Activated CD8-positive, alpha-beta T cell treated with anti-CD3 and anti-CD28 coated beads, Interleukin-2, amount 10 ng/mL, durations not matched to agents 7 days and 5 days (primary cell): ENCODE data around the gene CD274. TPM values are rescaled to one million over a fixed set of nuclear protein-coding genes. Genes with fewer than 3 reads are reported as not detected.
A peak's percentile ranks its signal among the peaks of the same experiment; 100 is the strongest.

Experiments used
- ATAC-seq: fragments of 150-1000 bp; cut with Tn5 transposase; one replicate; pipeline ENCODE4 v1.10.0; 2021; ENCODE audit warnings: moderate library complexity
- CTCF ChIA-PET: fragments of 350-600 bp; sonication (Branson Sonifier 250); formaldehyde crosslinking; loops from one replicate; lab custom pipeline; 2021; ENCODE audit warnings: antibody characterized with exemption; lab: Charles Lee
- POLR2A ChIA-PET: fragments of 350-600 bp; sonication (Branson Sonifier 250); formaldehyde crosslinking; loops from one replicate; lab custom pipeline; 2021; ENCODE audit warnings: antibody characterized with exemption; lab: Charles Lee
- DNase-seq: peaks from one replicate; pipeline ENCODE4 v3.0.0-alpha.2; 2020
- H3K27ac Mint-ChIP-seq: one replicate; pipeline ENCODE4 v1.8.0; 2021; ENCODE audit warnings: mild to moderate bottlenecking, mixed read lengths
- H3K27me3 Mint-ChIP-seq: one replicate; pipeline ENCODE4 v1.8.0; 2021; ENCODE audit warnings: low read depth, mixed read lengths
- H3K36me3 Mint-ChIP-seq: one replicate; pipeline ENCODE4 v1.8.0; 2021; ENCODE audit warnings: low read depth, mixed read lengths
- H3K4me1 Mint-ChIP-seq: one replicate; pipeline ENCODE4 v1.8.0; 2021; ENCODE audit warnings: low read depth, mixed read lengths
- H3K4me3 Mint-ChIP-seq: one replicate; pipeline ENCODE4 v1.8.0; 2021; ENCODE audit warnings: mild to moderate bottlenecking, mixed read lengths
- H3K9me3 Mint-ChIP-seq: one replicate; pipeline ENCODE4 v1.8.0; 2022; ENCODE audit warnings: mixed read lengths; ENCODE audit not compliant: insufficient read depth
- total RNA-seq, 2 experiments: library from RNA; stranded (reverse); gene quantifications; one replicate each; pipeline ENCODE4 v1.2.3, GENCODE V29; 2021

The CD274 gene
- total RNA-seq: 1 to 10 TPM; 4.0 to 4.9 TPM

GRCh38 chr9:5450359-5451091, at the start of gene CD274:
TSS of gene CD274 (plus strand) at chr9:5450542. CDS start at chr9:5456114, 5,572 bp downstream.
- CTCF ChIA-PET: interaction anchor here (0.7 to 5.5 kb wide), 38 partner anchors 8 to 770 kb away, joined by 3 to 127 read pairs (median 5); partner anchors contain the start of genes INSL6, PDCD1LG2, PLGRKT and RIC1
- H3K36me3 Mint-ChIP-seq: peaks cover 3% of the 10 kb centered on the region

DNA sequence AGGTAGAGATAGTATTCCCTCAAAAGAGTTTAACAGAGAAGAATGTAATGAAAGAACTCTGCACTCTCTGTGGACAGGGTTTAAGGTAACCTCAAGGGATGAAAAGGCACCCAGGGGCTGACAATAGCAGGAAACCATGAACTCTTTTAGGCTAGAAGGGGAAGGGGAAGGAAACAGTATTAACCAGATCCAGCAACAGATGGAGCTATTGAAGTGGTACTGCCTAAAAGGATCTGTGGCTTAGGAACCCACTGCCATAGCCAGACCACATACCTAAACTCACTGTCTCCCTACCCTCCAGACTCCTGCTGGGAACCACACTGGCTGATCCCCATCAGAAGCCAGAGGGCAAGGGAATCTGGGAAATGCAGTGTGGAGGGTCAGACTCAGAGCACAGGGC, 48.1 kb upstream of the CD274 start:
- no peak for DNase-seq
- Mint-ChIP-seq H3K9me3 (peaks cover 20% of the 10 kb centered on the region), H3K4me3 (no peak overlapping the region), H3K36me3 (peaks cover 21% of the 10 kb centered on the region), H3K4me1 (peaks cover 13% of the 10 kb centered on the region), H3K27ac (peak overlapping the region; percentile 37), H3K27me3 (no peaks in the 10 kb centered on the region)
- ChIA-PET CTCF (no interaction called here), POLR2A (no interaction called here)
- no peak for ATAC-seq

More at GRCh38 chr9:5450359-5451091, at the start of gene CD274:
- POLR2A ChIA-PET: interaction anchor here (0.7 to 2.2 kb wide), 13 partner anchors 9 to 1924 kb away, joined by 3 to 26 read pairs (median 6); partner anchors contain the start of genes JAK2, PDCD1LG2, PLGRKT and RIC1
- peak within 1 kb of the TSS; percentile 82 for H3K4me3 Mint-ChIP-seq
- peak within 1 kb of the TSS; percentile 89 for H3K27ac Mint-ChIP-seq
- DNase-seq: peak; percentile 84
- H3K9me3 Mint-ChIP-seq: no peaks in the 10 kb centered on the region
- peak; percentile 98 for ATAC-seq
- no peaks in the 10 kb centered on the region for H3K27me3 Mint-ChIP-seq
- peaks cover 69% of the 10 kb centered on the region for H3K4me1 Mint-ChIP-seq

DNA sequence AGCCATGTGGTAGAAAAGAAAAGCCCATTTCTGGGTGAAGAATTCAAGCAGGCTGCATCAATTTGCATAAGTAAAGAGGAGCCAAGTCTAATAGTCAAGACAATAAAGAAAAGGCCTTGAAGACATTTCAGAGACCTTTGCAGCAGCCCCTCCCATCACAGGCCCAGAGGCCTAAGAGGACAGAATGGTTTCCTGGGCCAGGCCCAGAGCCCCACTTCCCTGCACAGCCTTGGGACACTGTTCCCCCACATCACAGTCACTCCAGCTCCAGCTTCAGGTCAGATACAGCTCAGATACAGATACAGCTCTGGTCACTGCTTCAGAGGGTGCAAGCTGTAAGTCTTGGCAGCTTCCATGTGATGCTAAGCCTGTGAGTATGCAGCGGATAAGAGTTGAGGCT, 41.7 kb upstream of the CD274 start:
- Mint-ChIP-seq H3K36me3 (peaks cover 45% of the 10 kb centered on the region), H3K9me3 (peaks cover 38% of the 10 kb centered on the region), H3K27me3 (no peaks in the 10 kb centered on the region), H3K27ac (no peak overlapping the region), H3K4me3 (no peak overlapping the region), H3K4me1 (no peaks in the 10 kb centered on the region)
- CTCF ChIA-PET: no interaction called here
- POLR2A ChIA-PET: no interaction called here
- ATAC-seq: no peak
- DNase-seq: no peak

DNA sequence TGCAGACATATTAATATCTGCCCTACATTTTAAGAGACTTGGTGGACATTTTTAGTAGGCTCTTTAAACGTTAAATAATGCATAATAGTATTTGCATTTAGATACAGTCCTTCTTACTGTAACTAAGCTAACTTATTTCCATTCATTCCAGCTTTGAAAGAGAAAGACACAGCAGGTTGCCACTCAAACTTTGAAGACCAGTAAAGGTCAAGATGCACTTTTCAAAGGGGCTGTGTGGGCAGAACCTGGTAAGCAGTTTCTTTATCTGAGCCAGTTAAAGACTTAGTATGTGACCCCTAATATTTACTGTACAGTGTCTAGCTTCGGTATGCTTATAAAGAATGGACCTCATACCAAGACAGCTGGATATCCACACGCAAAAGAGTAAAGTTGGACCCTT, 33.4 kb upstream of the CD274 start:
- DNase-seq (no peak), ATAC-seq (no peak)
- no peaks in the 10 kb centered on the region for H3K27me3 Mint-ChIP-seq
- no peak overlapping the region for H3K27ac Mint-ChIP-seq
- peaks cover 37% of the 10 kb centered on the region for H3K36me3 Mint-ChIP-seq
- ChIA-PET CTCF (interaction anchor here (0.6 to 1.9 kb wide), 7 partner anchors 8 to 654 kb away, joined by 3 to 11 read pairs (median 3); no protein-coding TSS in a partner anchor), POLR2A (no interaction called here)
- no peak overlapping the region for H3K4me3 Mint-ChIP-seq
- peaks cover 9% of the 10 kb centered on the region for H3K9me3 Mint-ChIP-seq
- no peaks in the 10 kb centered on the region for H3K4me1 Mint-ChIP-seq

DNA sequence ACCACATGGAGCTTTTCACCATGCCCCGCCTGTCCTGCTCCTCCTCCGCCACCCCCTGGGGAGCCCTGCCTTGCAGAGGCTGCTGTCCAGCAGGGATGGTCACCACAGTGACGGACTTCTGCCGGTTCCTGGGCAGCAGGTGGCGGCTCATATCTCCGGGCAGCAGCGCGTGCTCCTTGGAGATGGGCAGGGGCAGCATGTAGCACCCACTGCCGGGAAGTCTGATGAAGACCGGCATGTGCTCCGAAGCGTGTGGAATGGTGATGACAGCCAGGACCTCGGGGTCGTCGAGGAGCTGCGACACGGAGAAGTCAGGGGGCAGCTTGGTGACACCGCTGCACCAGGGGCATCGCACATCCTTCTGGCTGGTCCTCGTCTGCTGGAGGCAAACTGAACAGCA, 31.9 kb upstream of the CD274 start:
- ChIA-PET POLR2A (no interaction called here), CTCF (interaction anchor here (1.6 kb wide), 1 partner anchor 232 kb away, joined by 3 read pairs; no protein-coding TSS in a partner anchor)
- H3K27ac Mint-ChIP-seq: no peak overlapping the region

GRCh38 chr9:5419987-5420386, 30.4 kb upstream of the CD274 start:
- ChIA-PET POLR2A (no interaction called here), CTCF (no interaction called here)
- H3K9me3 Mint-ChIP-seq: no peaks in the 10 kb centered on the region
- ATAC-seq (no peak), DNase-seq (no peak)
- H3K27me3 Mint-ChIP-seq: no peaks in the 10 kb centered on the region
- H3K4me3 Mint-ChIP-seq: no peak overlapping the region
- H3K36me3 Mint-ChIP-seq: peaks cover 17% of the 10 kb centered on the region
- no peaks in the 10 kb centered on the region for H3K4me1 Mint-ChIP-seq
- no peak overlapping the region for H3K27ac Mint-ChIP-seq

More for the DNA sequence above, 31.9 kb upstream of the CD274 start:
- DNase-seq: no peak
- no peak overlapping the region for H3K4me3 Mint-ChIP-seq
- H3K36me3 Mint-ChIP-seq: peaks cover 26% of the 10 kb centered on the region
- no peaks in the 10 kb centered on the region for H3K4me1 Mint-ChIP-seq
- no peaks in the 10 kb centered on the region for H3K27me3 Mint-ChIP-seq
- no peak for ATAC-seq
- H3K9me3 Mint-ChIP-seq: peaks cover 9% of the 10 kb centered on the region

- peaks cover 16% of the 10 kb centered on the region for H3K36me3 Mint-ChIP-seq
- DNase-seq (no peak), ATAC-seq (no peak)
- H3K27me3 Mint-ChIP-seq: no peaks in the 10 kb centered on the region
- no peak overlapping the region for H3K27ac Mint-ChIP-seq
- ChIA-PET POLR2A (no interaction called here), CTCF (interaction anchor here (6.6 kb wide), 1 partner anchor 233 kb away, joined by 105 read pairs; the partner anchor contains the start of gene INSL6)
- H3K4me3 Mint-ChIP-seq: no peak overlapping the region
- H3K9me3 Mint-ChIP-seq: no peaks in the 10 kb centered on the region
- no peaks in the 10 kb centered on the region for H3K4me1 Mint-ChIP-seq
Measured at GRCh38 chr9:5421163-5421562, 29.2 kb upstream of the CD274 start.

- ChIA-PET POLR2A (no interaction called here), CTCF (interaction anchor here (0.7 to 6.6 kb wide), 3 partner anchors 178 to 557 kb away, joined by 3 to 105 read pairs (median 5); partner anchors contain the start of gene INSL6)
- no peak for ATAC-seq
- H3K27ac Mint-ChIP-seq: no peak overlapping the region
- H3K4me3 Mint-ChIP-seq: no peak overlapping the region
- no peaks in the 10 kb centered on the region for H3K9me3 Mint-ChIP-seq
- no peaks in the 10 kb centered on the region for H3K27me3 Mint-ChIP-seq
- DNase-seq: no peak
- H3K4me1 Mint-ChIP-seq: no peaks in the 10 kb centered on the region
- H3K36me3 Mint-ChIP-seq: peaks cover 15% of the 10 kb centered on the region
Measured at GRCh38 chr9:5422276-5422675, 28.1 kb upstream of the CD274 start.

DNA sequence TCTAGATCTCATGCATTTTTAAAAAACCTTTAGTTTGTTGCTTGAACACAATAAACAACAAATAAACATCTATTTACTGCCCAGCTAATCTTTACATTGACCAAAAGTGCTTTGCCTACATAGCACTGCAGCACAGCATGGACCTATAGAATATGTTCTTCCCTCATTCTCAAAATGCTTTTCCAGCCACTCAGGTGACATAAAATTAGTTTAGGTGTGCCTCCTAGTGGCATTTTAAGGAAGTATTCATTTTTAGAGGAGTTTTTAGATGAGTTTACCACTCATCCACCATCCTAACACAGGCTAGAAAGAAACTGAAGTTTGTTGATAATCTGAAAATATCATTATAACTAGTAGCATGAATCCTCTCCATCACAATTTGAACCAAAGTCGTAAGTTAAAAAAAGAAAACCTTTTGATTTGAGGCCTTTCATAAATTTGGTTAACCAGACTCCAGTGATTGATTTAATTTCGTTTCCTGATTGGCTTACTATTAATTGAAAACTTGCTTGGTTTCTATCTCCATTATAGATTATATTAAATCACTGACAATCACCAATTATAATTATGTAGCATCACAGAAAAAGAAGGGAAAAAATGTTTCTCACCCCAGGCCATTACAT, 25.2 kb upstream of the CD274 start:
- Mint-ChIP-seq H3K9me3 (no peaks in the 10 kb centered on the region), H3K27ac (no peak overlapping the region), H3K4me1 (no peaks in the 10 kb centered on the region), H3K27me3 (no peaks in the 10 kb centered on the region), H3K4me3 (no peak overlapping the region), H3K36me3 (peaks cover 3% of the 10 kb centered on the region)
- ChIA-PET CTCF (interaction anchor here (0.6 to 6.6 kb wide), 25 partner anchors 9 to 685 kb away, joined by 3 to 105 read pairs (median 3); partner anchors contain the start of genes CD274, INSL6, PLGRKT and RCL1), POLR2A (interaction anchor here (0.8 kb wide), 1 partner anchor 12 kb away, joined by 4 read pairs; no protein-coding TSS in a partner anchor)
- DNase-seq (no peak), ATAC-seq (peak; percentile 71)

DNA sequence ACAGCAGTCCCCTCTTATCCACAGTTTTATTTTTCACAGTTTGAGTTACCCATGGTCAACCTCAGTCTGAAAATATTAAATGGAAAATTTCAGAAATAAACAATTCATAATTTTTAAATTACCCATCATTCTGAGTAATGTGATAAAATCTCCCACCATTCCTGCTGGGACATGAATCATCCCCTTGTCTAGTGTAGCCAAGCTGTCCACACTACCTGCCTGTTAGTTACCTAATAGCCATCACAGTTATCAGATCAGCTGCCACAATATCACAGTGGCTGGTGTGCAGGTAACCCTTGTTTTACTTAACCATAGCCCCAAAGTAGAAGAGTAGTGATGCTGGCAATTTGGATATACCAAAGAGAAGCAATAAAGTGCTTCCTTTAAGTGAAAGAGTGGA, 23.3 kb upstream of the CD274 start:
- H3K4me3 Mint-ChIP-seq: no peak overlapping the region
- H3K27me3 Mint-ChIP-seq: no peaks in the 10 kb centered on the region
- DNase-seq (no peak), ATAC-seq (no peak)
- H3K4me1 Mint-ChIP-seq: no peaks in the 10 kb centered on the region
- no peak overlapping the region for H3K27ac Mint-ChIP-seq
- H3K9me3 Mint-ChIP-seq: no peaks in the 10 kb centered on the region
- CTCF ChIA-PET: interaction anchor here (1.6 to 6.6 kb wide), 3 partner anchors 11 to 668 kb away, joined by 8 to 105 read pairs (median 11); partner anchors contain the start of genes INSL6 and PLGRKT
- peaks cover 6% of the 10 kb centered on the region for H3K36me3 Mint-ChIP-seq
- POLR2A ChIA-PET: interaction anchor here (1.6 kb wide), 1 partner anchor 241 kb away, joined by 4 read pairs; no protein-coding TSS in a partner anchor

DNA sequence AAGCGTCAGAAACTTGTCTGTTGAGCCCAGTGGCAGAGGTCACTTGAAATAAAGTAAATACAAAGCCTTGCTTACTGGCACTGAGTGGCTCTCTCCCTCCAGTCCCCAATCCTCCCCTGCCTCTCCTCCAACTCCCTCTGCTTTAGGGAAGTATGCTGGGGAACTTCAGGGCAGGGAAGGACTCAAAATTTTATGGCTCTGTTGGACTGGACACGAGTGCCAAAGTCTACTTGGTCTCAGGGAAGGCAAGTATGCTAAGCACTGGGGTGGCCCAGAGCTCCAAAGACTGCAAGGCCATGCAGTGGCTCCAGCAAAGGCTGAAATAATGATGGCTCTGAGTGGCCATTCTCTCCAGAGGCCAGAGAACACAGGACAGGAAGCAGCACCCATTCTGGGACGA, 22.2 kb upstream of the CD274 start:
- H3K27ac Mint-ChIP-seq: no peak overlapping the region
- ATAC-seq: no peak
- no peaks in the 10 kb centered on the region for H3K27me3 Mint-ChIP-seq
- no peak for DNase-seq
- H3K9me3 Mint-ChIP-seq: no peaks in the 10 kb centered on the region
- peaks cover 16% of the 10 kb centered on the region for H3K36me3 Mint-ChIP-seq
- no peak overlapping the region for H3K4me3 Mint-ChIP-seq
- POLR2A ChIA-PET: no interaction called here
- H3K4me1 Mint-ChIP-seq: no peaks in the 10 kb centered on the region
- CTCF ChIA-PET: interaction anchor here (2.1 kb wide), 1 partner anchor 242 kb away, joined by 13 read pairs; the partner anchor contains the start of gene INSL6
